Left hindlimb (tissue), 1 donor: ENCODE data around the gene FAM210B.
"Not testable (repeated sequence)": the region's sequence is repeated elsewhere in the genome, so short reads cannot be mapped to it uniquely, and the experiment has no call there.

ENCODE experiments used
- DNase-seq: peaks from one replicate; pipeline ENCODE4 v3.0.0-alpha.2; 2018

The FAM210B gene, protein sequence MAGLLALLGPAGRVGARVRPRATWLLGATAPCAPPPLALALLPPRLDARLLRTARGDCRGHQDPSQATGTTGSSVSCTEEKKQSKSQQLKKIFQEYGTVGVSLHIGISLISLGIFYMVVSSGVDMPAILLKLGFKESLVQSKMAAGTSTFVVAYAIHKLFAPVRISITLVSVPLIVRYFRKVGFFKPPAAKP

GRCh38 chr20:56358600-56359211 lies at the start of gene FAM210B:
Gene FAM210B (plus strand): TSS chr20:56358974. CDS start chr20:56359006, 32 bp downstream.
- peak; percentile 91 for DNase-seq

DNA sequence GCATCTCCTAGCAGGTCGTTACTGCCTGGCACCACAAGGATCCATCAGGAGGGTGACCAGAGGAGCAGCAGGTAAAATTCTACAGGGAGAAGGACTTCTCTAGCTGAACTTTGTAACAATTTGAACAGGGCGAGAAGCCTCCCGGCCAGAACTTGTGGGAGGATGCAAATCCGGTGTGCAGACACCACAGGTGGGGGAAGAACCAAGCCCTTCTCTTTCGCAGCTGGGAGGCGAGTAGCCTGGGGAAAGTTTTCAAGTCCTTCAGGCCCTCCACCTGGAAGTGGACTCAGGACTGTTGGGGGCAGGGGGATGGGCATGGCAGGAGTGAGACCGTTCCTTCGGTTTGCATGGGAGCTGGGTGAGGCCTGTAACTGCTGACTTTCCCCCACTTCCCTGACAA lies 42.7 kb upstream of the FAM210B start:
- DNase-seq: no peak

DNA sequence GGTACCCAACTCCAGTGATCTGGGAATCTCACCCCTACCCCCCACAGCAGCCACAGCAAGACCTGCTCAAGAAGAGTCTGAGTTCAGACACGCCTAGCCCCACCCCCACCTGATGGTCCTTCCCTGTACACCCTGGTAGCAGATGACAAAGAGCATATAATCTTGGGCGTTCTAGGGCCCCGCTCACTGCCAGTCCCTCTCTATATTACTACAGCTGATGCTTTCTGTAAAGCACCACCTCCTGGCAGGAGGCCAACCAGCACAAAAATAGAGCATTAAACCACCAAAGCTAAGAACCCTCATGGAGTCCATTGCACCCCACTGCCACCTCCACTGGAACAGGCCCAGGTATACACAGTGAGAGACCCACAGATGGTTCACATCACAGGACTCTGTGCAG lies 42.3 kb upstream of the FAM210B start:
- no peak for DNase-seq

GRCh38 chr20:56322681-56323080 lies 36.1 kb upstream of the FAM210B start:
- DNase-seq: no peak

- no peak for DNase-seq
Observed at GRCh38 chr20:56323206-56323605, 35.6 kb upstream of the FAM210B start.

DNA sequence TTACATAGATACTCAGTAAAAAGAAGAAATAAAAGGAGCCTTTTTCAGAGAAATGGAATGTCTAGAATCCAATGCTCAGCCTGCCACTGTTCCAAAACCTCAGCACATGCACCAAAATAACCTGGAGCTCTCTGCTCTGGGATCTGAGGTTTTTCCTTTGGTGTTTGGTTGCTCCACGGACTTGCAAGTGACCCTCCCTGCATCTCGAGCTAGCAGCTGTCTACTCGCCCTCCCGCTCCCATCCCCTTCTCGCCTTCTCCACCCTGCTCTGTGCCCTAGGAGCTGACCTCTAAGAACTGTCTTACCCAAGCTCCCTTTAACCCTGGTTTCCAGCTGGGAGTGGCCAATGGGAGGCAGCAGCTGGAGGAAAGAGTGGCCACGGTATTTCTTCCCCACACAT lies 35.1 kb upstream of the FAM210B start:
- DNase-seq: no peak

- DNase-seq: no peak
Observed at GRCh38 chr20:56324806-56325205, 34.0 kb upstream of the FAM210B start.

GRCh38 chr20:56328861-56329260 lies 29.9 kb upstream of the FAM210B start:
- DNase-seq: no peak

DNA sequence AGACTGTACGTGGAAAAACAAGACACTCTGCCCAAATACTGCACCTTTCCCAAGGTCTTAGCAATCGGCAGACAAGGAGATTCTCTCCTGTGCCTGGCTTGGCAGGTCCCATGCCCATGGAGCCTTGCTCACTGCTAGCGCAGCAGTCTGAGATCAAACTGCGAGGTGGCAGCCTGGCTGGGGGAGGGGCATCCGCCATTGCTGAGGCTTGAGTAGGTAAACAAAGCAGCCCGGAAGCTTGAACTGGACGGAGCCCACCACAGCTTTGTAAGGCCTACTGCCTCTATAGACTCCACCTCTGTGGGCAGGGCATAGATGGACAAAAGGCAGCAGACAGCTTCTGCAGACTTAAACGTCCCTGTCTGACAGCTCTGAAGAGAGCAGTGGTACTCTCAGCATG lies 22.1 kb upstream of the FAM210B start:
- not testable (repeated sequence) for DNase-seq

DNA sequence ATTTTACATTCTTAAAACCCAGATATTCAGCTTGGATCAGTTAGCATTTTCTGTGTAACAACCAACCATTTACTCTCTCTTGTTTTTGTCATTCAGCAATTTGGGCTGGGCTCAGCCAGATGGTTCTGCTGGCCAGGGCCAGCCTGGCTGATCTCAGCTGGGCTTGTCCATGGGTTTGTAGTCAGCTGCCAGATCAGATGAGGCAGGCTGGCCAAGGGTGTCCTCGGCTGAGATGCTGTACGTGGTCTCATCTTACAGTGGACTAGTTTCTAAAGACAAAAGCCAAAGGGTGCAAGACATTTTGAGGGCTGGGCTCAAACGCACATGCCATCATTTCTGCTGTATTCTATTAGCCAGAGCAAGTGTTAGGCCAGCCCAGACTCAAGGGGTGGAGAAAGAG lies 16.0 kb upstream of the FAM210B start:
- DNase-seq: no peak

- peak; percentile 63 for DNase-seq
Observed at GRCh38 chr20:56343861-56344381, 14.9 kb upstream of the FAM210B start.

- DNase-seq: no peak
Observed at GRCh38 chr20:56345911-56346310, 12.9 kb upstream of the FAM210B start.

- no peak for DNase-seq
Observed at GRCh38 chr20:56347628-56348304, 11.0 kb upstream of the FAM210B start.

DNA sequence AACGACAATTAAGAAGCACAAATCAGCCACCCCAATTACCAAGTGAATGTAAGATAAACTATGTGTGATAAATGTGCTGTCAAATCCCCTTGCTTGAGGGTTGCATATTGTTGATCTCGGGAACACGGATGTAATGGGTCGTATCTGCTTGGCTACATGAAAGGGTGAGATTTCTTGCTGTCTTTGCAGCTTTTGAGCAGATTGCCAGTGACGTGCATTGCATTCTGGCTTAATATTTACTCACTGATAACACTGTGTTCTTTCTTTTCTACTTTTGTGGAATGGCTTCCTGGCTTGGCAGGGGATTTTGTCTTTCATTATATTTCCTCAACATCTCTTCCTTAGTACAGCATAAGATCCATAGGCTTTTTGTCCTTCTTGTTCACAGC lies 10.5 kb upstream of the FAM210B start:
- no peak for DNase-seq

DNA sequence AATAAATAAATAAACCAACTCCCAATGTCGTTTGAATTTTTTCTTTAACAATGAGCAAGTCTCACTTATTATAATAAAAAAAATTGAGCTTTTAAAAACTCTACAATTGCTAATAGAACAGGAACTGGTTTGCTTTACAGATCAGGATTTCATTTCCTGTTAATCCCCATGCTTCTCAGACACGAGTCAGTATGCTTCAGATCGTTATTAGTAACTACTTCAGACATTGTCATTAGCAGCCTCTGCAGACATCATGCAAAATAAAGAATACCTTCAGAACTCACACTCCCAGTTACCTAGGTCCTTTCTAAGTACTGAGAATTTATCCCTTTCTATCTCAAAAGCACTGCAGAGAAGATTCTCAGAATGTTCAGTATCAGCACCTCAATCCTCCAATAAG lies 10.0 kb upstream of the FAM210B start:
- no peak for DNase-seq

- DNase-seq: no peak
Observed at GRCh38 chr20:56350842-56351241, 7.9 kb upstream of the FAM210B start.

GRCh38 chr20:56352345-56353055 lies 6.3 kb upstream of the FAM210B start:
- no peak for DNase-seq

- DNase-seq: no peak
Observed at GRCh38 chr20:56353356-56353755, 5.4 kb upstream of the FAM210B start.

- DNase-seq: no peak
Observed at GRCh38 chr20:56358070-56358469, 704 bp upstream of the FAM210B start.

GRCh38 chr20:56359212-56360132 lies 698 bp downstream of the FAM210B start:
- peak; percentile 71 for DNase-seq

DNA sequence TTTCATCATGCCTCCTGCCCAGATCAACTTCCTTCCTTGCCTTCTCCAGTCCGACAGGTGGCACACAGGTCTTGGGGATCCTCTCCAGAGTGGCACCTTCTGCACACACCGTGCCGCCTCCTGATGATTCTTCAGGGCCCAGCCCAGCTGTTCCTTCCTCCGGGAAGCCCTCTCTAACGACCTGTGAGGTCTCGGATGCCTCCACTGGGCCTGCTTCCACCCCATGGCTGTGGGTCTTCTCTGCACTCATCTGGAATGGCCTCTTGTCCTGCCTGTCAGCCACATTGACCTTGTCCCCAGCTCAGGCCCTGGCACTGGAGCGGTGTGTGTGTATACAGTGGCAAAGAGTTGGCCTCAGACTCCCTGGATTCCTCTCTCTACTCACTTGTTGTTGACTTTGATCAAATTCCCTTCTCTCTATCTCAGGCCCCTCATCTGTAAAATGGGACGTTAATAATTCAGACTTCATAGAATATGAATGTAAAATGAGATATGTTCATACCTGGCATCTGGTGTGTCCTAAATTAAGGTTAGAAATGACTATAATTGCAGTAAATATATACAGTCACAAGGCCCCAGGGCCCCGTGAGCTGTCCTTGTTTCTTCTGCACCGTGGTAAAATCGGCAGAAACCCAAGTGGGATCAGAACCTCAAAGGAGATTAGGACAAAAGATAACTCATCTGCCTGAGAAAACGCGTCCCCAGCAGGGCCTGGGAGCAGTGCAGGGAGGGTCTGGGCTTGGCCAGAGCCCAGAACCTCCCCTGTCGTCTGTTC lies 1.5 kb downstream of the FAM210B start:
- DNase-seq: no peak

DNA sequence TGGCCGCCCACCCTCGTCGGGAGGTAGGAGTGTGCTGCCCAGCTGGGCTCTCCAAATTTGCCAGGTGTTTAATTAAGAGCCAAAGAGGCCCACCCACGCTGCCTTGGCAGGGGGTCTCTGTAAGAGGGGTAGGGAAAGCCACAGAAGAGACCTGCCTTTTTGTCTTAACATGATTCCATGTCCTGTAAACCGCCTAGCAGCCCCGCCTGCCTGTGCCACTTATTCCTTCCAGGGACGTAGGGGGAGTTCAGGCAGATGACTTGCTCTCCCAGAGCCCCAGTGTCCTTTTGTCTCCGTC lies 2.1 kb downstream of the FAM210B start:
- DNase-seq: no peak
